ENCODE data around the gene TGM3.

TGM3 gene

GRCh38 chr20:2364044-2364443, 68.2 kb downstream of the TGM3 start:
- Histone ChIP-seq H3K9me3 (replicated peaks; ENCODE audit: low read length) (no peaks in the 10 kb centered on the region), H3K27me3 (ENCODE audit: control insufficient read depth, insufficient read depth, low read length) (peaks cover 15% of the 10 kb centered on the region), H3K4me1 (ENCODE audit: control insufficient read depth, insufficient read depth, low read length) (no peaks in the 10 kb centered on the region), H3K4me3 (ENCODE audit: low read length) (no peak overlapping the region), H3K4me2 (ENCODE audit: low read length) (no peak overlapping the region), H3K36me3 (ENCODE audit: insufficient read depth, low read length) (no peaks in the 10 kb centered on the region), H3K9ac (ENCODE audit: low read depth, low read length) (no peak overlapping the region)

- Histone ChIP-seq H3K4me2 (ENCODE audit: low read length) (no peak overlapping the region), H3K9ac (ENCODE audit: low read depth, low read length) (no peak overlapping the region), H3K27me3 (ENCODE audit: control insufficient read depth, insufficient read depth, low read length) (peaks cover 16% of the 10 kb centered on the region), H3K4me3 (ENCODE audit: low read length) (no peak overlapping the region), H3K9me3 (replicated peaks; ENCODE audit: low read length) (no peaks in the 10 kb centered on the region), H3K4me1 (ENCODE audit: control insufficient read depth, insufficient read depth, low read length) (no peaks in the 10 kb centered on the region), H3K36me3 (ENCODE audit: insufficient read depth, low read length) (no peaks in the 10 kb centered on the region)
Observed at GRCh38 chr20:2365091-2365490, 69.3 kb downstream of the TGM3 start.

GRCh38 chr20:2365666-2366065, 69.9 kb downstream of the TGM3 start:
- no peak overlapping the region for H3K9ac ChIP-seq (ENCODE audit: low read depth, low read length)
- no peaks in the 10 kb centered on the region for H3K4me1 ChIP-seq (ENCODE audit: control insufficient read depth, insufficient read depth, low read length)
- H3K36me3 ChIP-seq (ENCODE audit: insufficient read depth, low read length): no peaks in the 10 kb centered on the region
- peaks cover 22% of the 10 kb centered on the region for H3K27me3 ChIP-seq (ENCODE audit: control insufficient read depth, insufficient read depth, low read length)
- no peaks in the 10 kb centered on the region for H3K9me3 ChIP-seq (replicated peaks; ENCODE audit: low read length)
- H3K4me2 ChIP-seq (ENCODE audit: low read length): no peak overlapping the region
- H3K4me3 ChIP-seq (ENCODE audit: low read length): no peak overlapping the region

GRCh38 chr20:2368621-2369020, 72.8 kb downstream of the TGM3 start:
- no peak overlapping the region for H3K4me3 ChIP-seq (ENCODE audit: low read length)
- H3K9me3 ChIP-seq (replicated peaks; ENCODE audit: low read length): no peaks in the 10 kb centered on the region
- no peak overlapping the region for H3K4me2 ChIP-seq (ENCODE audit: low read length)
- no peak overlapping the region for H3K9ac ChIP-seq (ENCODE audit: low read depth, low read length)
- H3K36me3 ChIP-seq (ENCODE audit: insufficient read depth, low read length): no peaks in the 10 kb centered on the region
- peaks cover 27% of the 10 kb centered on the region for H3K27me3 ChIP-seq (ENCODE audit: control insufficient read depth, insufficient read depth, low read length)
- H3K4me1 ChIP-seq (ENCODE audit: control insufficient read depth, insufficient read depth, low read length): no peaks in the 10 kb centered on the region

- H3K27me3 ChIP-seq (ENCODE audit: control insufficient read depth, insufficient read depth, low read length): peaks cover 30% of the 10 kb centered on the region
- H3K9me3 ChIP-seq (replicated peaks; ENCODE audit: low read length): no peaks in the 10 kb centered on the region
- H3K9ac ChIP-seq (ENCODE audit: low read depth, low read length): no peak overlapping the region
- no peaks in the 10 kb centered on the region for H3K4me1 ChIP-seq (ENCODE audit: control insufficient read depth, insufficient read depth, low read length)
- H3K4me2 ChIP-seq (ENCODE audit: low read length): no peak overlapping the region
- no peak overlapping the region for H3K4me3 ChIP-seq (ENCODE audit: low read length)
- no peaks in the 10 kb centered on the region for H3K36me3 ChIP-seq (ENCODE audit: insufficient read depth, low read length)
Observed at GRCh38 chr20:2373098-2373497, 77.3 kb downstream of the TGM3 start.

GRCh38 chr20:2374346-2375125, 78.7 kb downstream of the TGM3 start:
- no peaks in the 10 kb centered on the region for H3K9me3 ChIP-seq (replicated peaks; ENCODE audit: low read length)
- H3K36me3 ChIP-seq (ENCODE audit: insufficient read depth, low read length): no peaks in the 10 kb centered on the region
- peaks cover 27% of the 10 kb centered on the region for H3K27me3 ChIP-seq (ENCODE audit: control insufficient read depth, insufficient read depth, low read length)
- no peak overlapping the region for H3K4me2 ChIP-seq (ENCODE audit: low read length)
- H3K4me1 ChIP-seq (ENCODE audit: control insufficient read depth, insufficient read depth, low read length): no peaks in the 10 kb centered on the region
- no peak overlapping the region for H3K9ac ChIP-seq (ENCODE audit: low read depth, low read length)
- no peak overlapping the region for H3K4me3 ChIP-seq (ENCODE audit: low read length)

GRCh38 chr20:2378893-2379292, 83.1 kb downstream of the TGM3 start:
- H3K27me3 ChIP-seq (ENCODE audit: control insufficient read depth, insufficient read depth, low read length): peaks cover 8% of the 10 kb centered on the region
- no peaks in the 10 kb centered on the region for H3K9me3 ChIP-seq (replicated peaks; ENCODE audit: low read length)
- H3K4me1 ChIP-seq (ENCODE audit: control insufficient read depth, insufficient read depth, low read length): no peaks in the 10 kb centered on the region
- no peak overlapping the region for H3K9ac ChIP-seq (ENCODE audit: low read depth, low read length)
- no peak overlapping the region for H3K4me2 ChIP-seq (ENCODE audit: low read length)
- H3K4me3 ChIP-seq (ENCODE audit: low read length): no peak overlapping the region
- no peaks in the 10 kb centered on the region for H3K36me3 ChIP-seq (ENCODE audit: insufficient read depth, low read length)

GRCh38 chr20:2379511-2380229, 83.9 kb downstream of the TGM3 start:
- Histone ChIP-seq H3K36me3 (ENCODE audit: insufficient read depth, low read length) (no peaks in the 10 kb centered on the region), H3K4me3 (ENCODE audit: low read length) (no peak overlapping the region), H3K4me1 (ENCODE audit: control insufficient read depth, insufficient read depth, low read length) (no peaks in the 10 kb centered on the region), H3K9ac (ENCODE audit: low read depth, low read length) (no peak overlapping the region), H3K27me3 (ENCODE audit: control insufficient read depth, insufficient read depth, low read length) (peaks cover 3% of the 10 kb centered on the region), H3K9me3 (replicated peaks; ENCODE audit: low read length) (no peaks in the 10 kb centered on the region), H3K4me2 (ENCODE audit: low read length) (no peak overlapping the region)

- H3K4me1 ChIP-seq (ENCODE audit: control insufficient read depth, insufficient read depth, low read length): no peaks in the 10 kb centered on the region
- H3K9me3 ChIP-seq (replicated peaks; ENCODE audit: low read length): no peaks in the 10 kb centered on the region
- no peak within 1 kb of the TSS for H3K4me3 ChIP-seq (ENCODE audit: low read length)
- no peaks in the 10 kb centered on the region for H3K27me3 ChIP-seq (ENCODE audit: control insufficient read depth, insufficient read depth, low read length)
- no peak within 1 kb of the TSS for H3K4me2 ChIP-seq (ENCODE audit: low read length)
- H3K9ac ChIP-seq (ENCODE audit: low read depth, low read length): no peak within 1 kb of the TSS
- H3K36me3 ChIP-seq (ENCODE audit: insufficient read depth, low read length): no peaks in the 10 kb centered on the region
Observed at GRCh38 chr20:2380601-2381000, 84.8 kb downstream of the TGM3 start, which contains the start of gene TGM6. TGM6 (plus strand) TSS chr20:2380901; CDS start chr20:2380969, 68 bp downstream.

GRCh38 chr20:2381303-2381702, 85.5 kb downstream of the TGM3 start:
- no peak overlapping the region for H3K4me3 ChIP-seq (ENCODE audit: low read length)
- no peaks in the 10 kb centered on the region for H3K27me3 ChIP-seq (ENCODE audit: control insufficient read depth, insufficient read depth, low read length)

GRCh38 chr20:2382833-2383232, 87.0 kb downstream of the TGM3 start:
- Histone ChIP-seq H3K4me2 (ENCODE audit: low read length) (no peak overlapping the region), H3K9ac (ENCODE audit: low read depth, low read length) (no peak overlapping the region), H3K4me1 (ENCODE audit: control insufficient read depth, insufficient read depth, low read length) (no peaks in the 10 kb centered on the region), H3K36me3 (ENCODE audit: insufficient read depth, low read length) (no peaks in the 10 kb centered on the region), H3K9me3 (replicated peaks; ENCODE audit: low read length) (no peaks in the 10 kb centered on the region), H3K27me3 (ENCODE audit: control insufficient read depth, insufficient read depth, low read length) (no peaks in the 10 kb centered on the region), H3K4me3 (ENCODE audit: low read length) (no peak overlapping the region)

More at GRCh38 chr20:2381303-2381702, 85.5 kb downstream of the TGM3 start:
- no peak overlapping the region for H3K4me2 ChIP-seq (ENCODE audit: low read length)
- no peaks in the 10 kb centered on the region for H3K36me3 ChIP-seq (ENCODE audit: insufficient read depth, low read length)
- H3K4me1 ChIP-seq (ENCODE audit: control insufficient read depth, insufficient read depth, low read length): no peaks in the 10 kb centered on the region
- no peak overlapping the region for H3K9ac ChIP-seq (ENCODE audit: low read depth, low read length)
- H3K9me3 ChIP-seq (replicated peaks; ENCODE audit: low read length): no peaks in the 10 kb centered on the region

Measured in skeletal muscle satellite cell (primary cell).